SK-N-SH treated with all-trans-retinoic acid at 6 μM for 48 hours (cell line): Measurements from ENCODE around the gene MED12.

Source experiments
- CREB5 ChIP-seq: fragments of 250-450 bp; sonication (Bioruptor Pico); IDR thresholded peaks from 2 replicates; pipeline ENCODE4 v1.5.1; 2020; ENCODE audit warnings: low read depth, mild to moderate bottlenecking, moderate library complexity
- TCF4 ChIP-seq: fragments of 250-450 bp; sonication (Bioruptor Pico); IDR thresholded peaks from 2 replicates; pipeline ENCODE4 v1.8.0; 2021; ENCODE audit warnings: mild to moderate bottlenecking, moderate library complexity, borderline replicate concordance
- TF ChIP-seq, protein P1 (sequence below): fragments of 250-450 bp; sonication (Bioruptor Pico); IDR thresholded peaks from 2 replicates; pipeline ENCODE4 v1.8.0; 2020; ENCODE audit warnings: mild to moderate bottlenecking, moderate library complexity, borderline replicate concordance

- TF ChIP-seq, protein P1, sequence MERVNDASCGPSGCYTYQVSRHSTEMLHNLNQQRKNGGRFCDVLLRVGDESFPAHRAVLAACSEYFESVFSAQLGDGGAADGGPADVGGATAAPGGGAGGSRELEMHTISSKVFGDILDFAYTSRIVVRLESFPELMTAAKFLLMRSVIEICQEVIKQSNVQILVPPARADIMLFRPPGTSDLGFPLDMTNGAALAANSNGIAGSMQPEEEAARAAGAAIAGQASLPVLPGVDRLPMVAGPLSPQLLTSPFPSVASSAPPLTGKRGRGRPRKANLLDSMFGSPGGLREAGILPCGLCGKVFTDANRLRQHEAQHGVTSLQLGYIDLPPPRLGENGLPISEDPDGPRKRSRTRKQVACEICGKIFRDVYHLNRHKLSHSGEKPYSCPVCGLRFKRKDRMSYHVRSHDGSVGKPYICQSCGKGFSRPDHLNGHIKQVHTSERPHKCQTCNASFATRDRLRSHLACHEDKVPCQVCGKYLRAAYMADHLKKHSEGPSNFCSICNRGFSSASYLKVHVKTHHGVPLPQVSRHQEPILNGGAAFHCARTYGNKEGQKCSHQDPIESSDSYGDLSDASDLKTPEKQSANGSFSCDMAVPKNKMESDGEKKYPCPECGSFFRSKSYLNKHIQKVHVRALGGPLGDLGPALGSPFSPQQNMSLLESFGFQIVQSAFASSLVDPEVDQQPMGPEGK = no peak
- no peak for TF ChIP-seq CREB5 (CRISPR knock-in tag)
- no peak for TF ChIP-seq TCF4 (CRISPR knock-in tag)
Observed at GRCh38 chrX:71168134-71168533, 49.7 kb downstream of the MED12 start.
